OCI-LY3 (cell line): ENCODE results near the gene BICDL1.

ENCODE experiments used
- H2AFZ ChIP-seq: fragments of 200-600, 300-600 bp; shearing (Covaris generic); 2 replicates; pipeline ENCODE4 v1.6.0; 2014; ENCODE audit warnings: antibody characterized with exemption, low read depth, low read length
- H3K27ac ChIP-seq: fragments of 200-600, 300-600 bp; sonication (generic); 2 replicates; pipeline ENCODE4 v1.5.1; 2014; ENCODE audit warnings: mild to moderate bottlenecking, low read length, moderate library complexity, mixed read lengths
- H3K27me3 ChIP-seq: fragments of 200-600, 300-600 bp; sonication (generic); 2 replicates; pipeline ENCODE4 v1.6.1; 2014; ENCODE audit warnings: low read depth, low read length, mixed read lengths
- H3K36me3 ChIP-seq: fragments of 200-600, 300-600 bp; sonication (generic); replicated peaks from 2 replicates; pipeline ENCODE3; 2014; ENCODE audit warnings: low read depth, low read length, mixed read lengths
- H3K4me1 ChIP-seq: fragments of 300-600, 200-600 bp; sonication (generic); 2 replicates; pipeline ENCODE4 v1.6.1; 2014; ENCODE audit warnings: low read length, mixed read lengths
- H3K4me2 ChIP-seq: fragments of 200-600, 300-600 bp; sonication (generic); 2 replicates; pipeline ENCODE4 v1.6.1; 2014; ENCODE audit warnings: low read length, mixed read lengths
- H3K4me3 ChIP-seq: fragments of 300-600, 200-600 bp; sonication (generic); 2 replicates; pipeline ENCODE4 v1.5.1; 2014; ENCODE audit warnings: antibody characterized with exemption, mild to moderate bottlenecking, low read length, moderate library complexity
- H3K79me2 ChIP-seq: fragments of 300-600, 200-600 bp; shearing (Covaris generic); 2 replicates; pipeline ENCODE4 v1.6.1; 2014; ENCODE audit warnings: mild to moderate bottlenecking, low read length, mixed read lengths
- H3K9ac ChIP-seq: fragments of 300-600, 200-600 bp; shearing (Covaris generic); 2 replicates; pipeline ENCODE4 v1.6.0; 2014; ENCODE audit warnings: mild to moderate bottlenecking, low read length, moderate library complexity
- H3K9me3 ChIP-seq: fragments of 200-600, 300-600 bp; shearing (Covaris generic); 2 replicates; pipeline ENCODE4 v1.6.1; 2014; ENCODE audit warnings: low read length, mixed read lengths; ENCODE audit not compliant: insufficient read depth
- H4K20me1 ChIP-seq: fragments of 200-600, 300-600 bp; sonication (generic); 2 replicates; pipeline ENCODE4 v1.6.1; 2016; ENCODE audit warnings: low read length, mixed read lengths; ENCODE audit not compliant: insufficient read depth
- EZH2phosphoT487 ChIP-seq: fragments of 200-600 bp; shearing (Covaris generic); IDR thresholded peaks from 2 replicates; pipeline ENCODE4 v1.6.1; 2018; ENCODE audit warnings: antibody characterized with exemption, mixed run types, low read depth
- TF ChIP-seq, protein P1 (sequence below): fragments of 200-600, 300-600 bp; sonication (generic); IDR thresholded peaks from 2 replicates; pipeline ENCODE4 v1.5.1; 2014; ENCODE audit warnings: antibody characterized with exemption, low read length, low read depth

BICDL1 gene, protein sequence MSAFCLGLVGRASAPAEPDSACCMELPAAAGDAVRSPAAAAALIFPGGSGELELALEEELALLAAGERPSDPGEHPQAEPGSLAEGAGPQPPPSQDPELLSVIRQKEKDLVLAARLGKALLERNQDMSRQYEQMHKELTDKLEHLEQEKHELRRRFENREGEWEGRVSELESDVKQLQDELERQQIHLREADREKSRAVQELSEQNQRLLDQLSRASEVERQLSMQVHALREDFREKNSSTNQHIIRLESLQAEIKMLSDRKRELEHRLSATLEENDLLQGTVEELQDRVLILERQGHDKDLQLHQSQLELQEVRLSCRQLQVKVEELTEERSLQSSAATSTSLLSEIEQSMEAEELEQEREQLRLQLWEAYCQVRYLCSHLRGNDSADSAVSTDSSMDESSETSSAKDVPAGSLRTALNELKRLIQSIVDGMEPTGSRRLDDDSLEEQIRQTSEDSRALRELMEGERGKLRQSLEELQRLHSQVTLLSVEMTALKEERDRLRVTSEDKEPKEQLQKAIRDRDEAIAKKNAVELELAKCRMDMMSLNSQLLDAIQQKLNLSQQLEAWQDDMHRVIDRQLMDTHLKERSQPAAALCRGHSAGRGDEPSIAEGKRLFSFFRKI

DNA sequence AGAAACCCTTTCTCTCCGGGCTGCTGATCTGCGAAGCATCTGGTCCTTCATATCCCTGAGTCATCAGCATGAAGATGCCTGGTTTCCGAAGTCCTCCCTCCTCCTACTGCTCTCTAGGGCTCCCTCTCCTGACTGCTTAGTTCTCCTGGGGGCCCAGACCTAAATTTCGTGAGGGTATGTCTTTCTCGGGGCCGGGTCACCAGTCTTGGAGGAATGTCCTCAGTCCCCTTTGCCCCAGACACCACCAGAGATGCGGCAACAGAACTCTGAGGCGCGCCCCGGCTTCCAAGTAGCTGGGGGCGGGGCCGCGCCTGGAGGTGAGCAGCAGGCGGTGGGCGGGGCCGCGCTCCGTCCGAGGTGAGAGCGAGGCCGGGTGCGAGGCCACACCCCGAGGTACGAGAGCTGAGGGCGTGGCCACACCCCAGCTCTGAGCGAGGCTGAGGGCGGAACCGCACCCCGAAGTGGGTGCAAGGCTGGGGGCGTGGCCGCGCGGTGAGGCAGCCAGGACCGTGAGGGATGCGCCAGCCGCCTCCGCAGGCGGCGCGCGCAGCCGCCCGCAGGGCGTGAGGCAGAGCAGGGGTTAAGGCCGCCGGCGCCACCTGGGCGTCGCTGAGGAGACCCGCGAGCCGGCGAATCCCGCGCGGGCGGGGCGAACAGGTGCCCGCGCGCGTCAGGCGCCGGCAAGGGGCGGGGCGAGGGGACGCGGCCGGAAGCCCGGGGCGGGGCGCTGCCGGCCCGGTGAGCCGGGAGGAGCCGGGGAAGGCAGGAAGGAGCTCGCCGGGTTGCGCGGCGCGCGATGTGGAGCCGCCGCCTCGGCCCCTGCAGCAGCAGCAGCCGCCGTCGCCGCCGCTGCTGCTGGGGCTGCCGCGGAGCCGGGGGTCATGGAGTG lies at the start of gene BICDL1:
BICDL1 (plus strand) TSS at position 765 of the 889 bp plus-strand sequence. CDS start 633 bp downstream, outside the sequence.
- peak within 1 kb of the TSS; percentile 96 for H3K4me2 ChIP-seq
- H4K20me1 ChIP-seq: no peaks in the 10 kb centered on the region
- peaks cover 18% of the 10 kb centered on the region for H3K4me1 ChIP-seq
- peak within 1 kb of the TSS; percentile 96 for H3K4me3 ChIP-seq
- no peaks in the 10 kb centered on the region for H3K9me3 ChIP-seq
- no peaks in the 10 kb centered on the region for H3K36me3 ChIP-seq
- H3K27me3 ChIP-seq: peaks cover 20% of the 10 kb centered on the region
- peak within 1 kb of the TSS; percentile 66 for H2AFZ ChIP-seq
- H3K27ac ChIP-seq: peak within 1 kb of the TSS; percentile 52
- H3K9ac ChIP-seq: peak within 1 kb of the TSS; percentile 65
- peaks cover 16% of the 10 kb centered on the region for H3K79me2 ChIP-seq
- TF ChIP-seq, protein P1, sequence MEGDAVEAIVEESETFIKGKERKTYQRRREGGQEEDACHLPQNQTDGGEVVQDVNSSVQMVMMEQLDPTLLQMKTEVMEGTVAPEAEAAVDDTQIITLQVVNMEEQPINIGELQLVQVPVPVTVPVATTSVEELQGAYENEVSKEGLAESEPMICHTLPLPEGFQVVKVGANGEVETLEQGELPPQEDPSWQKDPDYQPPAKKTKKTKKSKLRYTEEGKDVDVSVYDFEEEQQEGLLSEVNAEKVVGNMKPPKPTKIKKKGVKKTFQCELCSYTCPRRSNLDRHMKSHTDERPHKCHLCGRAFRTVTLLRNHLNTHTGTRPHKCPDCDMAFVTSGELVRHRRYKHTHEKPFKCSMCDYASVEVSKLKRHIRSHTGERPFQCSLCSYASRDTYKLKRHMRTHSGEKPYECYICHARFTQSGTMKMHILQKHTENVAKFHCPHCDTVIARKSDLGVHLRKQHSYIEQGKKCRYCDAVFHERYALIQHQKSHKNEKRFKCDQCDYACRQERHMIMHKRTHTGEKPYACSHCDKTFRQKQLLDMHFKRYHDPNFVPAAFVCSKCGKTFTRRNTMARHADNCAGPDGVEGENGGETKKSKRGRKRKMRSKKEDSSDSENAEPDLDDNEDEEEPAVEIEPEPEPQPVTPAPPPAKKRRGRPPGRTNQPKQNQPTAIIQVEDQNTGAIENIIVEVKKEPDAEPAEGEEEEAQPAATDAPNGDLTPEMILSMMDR: peak; percentile 36
- TF ChIP-seq EZH2phosphoT487: no peak

DNA sequence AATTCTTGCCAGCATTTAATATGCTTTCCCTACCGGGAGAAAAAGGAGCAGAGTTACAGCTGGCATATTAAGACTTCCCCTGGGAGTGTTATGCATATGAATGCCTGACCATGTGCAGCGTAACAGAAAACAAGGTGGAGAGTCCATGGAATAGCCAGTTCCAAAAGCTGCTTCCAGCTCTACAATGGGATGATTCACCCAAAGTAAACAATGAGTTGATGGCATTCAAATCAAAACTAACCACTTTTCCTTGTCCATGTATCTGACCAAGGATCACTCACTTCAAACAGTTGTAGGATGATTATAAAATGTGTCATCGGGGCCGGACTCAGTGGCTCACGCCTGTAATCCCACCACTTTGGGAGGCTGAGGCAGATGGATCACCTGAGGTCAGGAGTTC lies 48.1 kb upstream of the BICDL1 start:
- Histone ChIP-seq H3K4me3 (no peak overlapping the region), H2AFZ (no peak overlapping the region), H4K20me1 (no peaks in the 10 kb centered on the region), H3K9me3 (no peaks in the 10 kb centered on the region), H3K9ac (no peak overlapping the region), H3K36me3 (no peaks in the 10 kb centered on the region), H3K4me1 (no peaks in the 10 kb centered on the region), H3K27ac (no peak overlapping the region), H3K27me3 (peaks cover 7% of the 10 kb centered on the region; the same call in 1 of the 2 replicates), H3K4me2 (no peak overlapping the region), H3K79me2 (no peaks in the 10 kb centered on the region)
- TF ChIP-seq, protein P1: no peak
- no peak for TF ChIP-seq EZH2phosphoT487

DNA sequence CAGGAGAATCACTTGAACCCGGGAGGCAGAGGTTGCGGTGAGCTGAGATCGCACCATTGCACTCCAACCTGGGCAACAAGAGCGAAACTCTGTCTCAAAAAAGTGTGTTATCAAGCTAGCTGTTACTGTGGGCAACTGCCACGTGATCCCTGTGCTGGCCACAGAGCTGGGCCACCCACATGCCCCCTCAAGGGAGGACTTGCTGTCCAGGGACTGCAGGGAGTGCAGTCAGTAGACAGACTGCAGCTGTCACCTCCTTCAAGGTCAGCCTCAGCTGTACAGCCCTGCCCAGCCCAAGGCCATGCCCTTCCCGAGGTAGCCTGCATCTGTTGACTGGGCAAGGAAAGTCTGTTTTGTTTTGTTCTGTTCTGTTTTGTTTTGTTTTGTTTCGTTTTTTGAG lies 46.6 kb upstream of the BICDL1 start:
- H3K27ac ChIP-seq: no peak overlapping the region
- peaks cover 7% of the 10 kb centered on the region; the same call in 1 of the 2 replicates for H3K27me3 ChIP-seq
- H3K4me1 ChIP-seq: no peaks in the 10 kb centered on the region
- H3K9ac ChIP-seq: no peak overlapping the region
- H3K36me3 ChIP-seq: no peaks in the 10 kb centered on the region
- no peak overlapping the region for H3K4me2 ChIP-seq
- H4K20me1 ChIP-seq: no peaks in the 10 kb centered on the region
- H3K9me3 ChIP-seq: no peaks in the 10 kb centered on the region
- no peak for TF ChIP-seq EZH2phosphoT487
- TF ChIP-seq, protein P1: no peak
- no peak overlapping the region for H3K4me3 ChIP-seq
- no peak overlapping the region for H2AFZ ChIP-seq
- H3K79me2 ChIP-seq: no peaks in the 10 kb centered on the region
